ENCODE data around the gene PNMA6F. TPM values are rescaled to one million over a fixed set of nuclear protein-coding genes. Genes with fewer than 3 reads are reported as not detected.
"Not testable (repeated sequence)": the region's sequence is repeated elsewhere in the genome, so short reads cannot be mapped to it uniquely, and the experiment has no call there.

Gene PNMA6F
- total RNA-seq, 1 donor from 2014 or later = not detected

- no peak for DNase-seq (ENCODE audit: low read depth)
Measured at GRCh38 chrX:153336121-153336894, 14.7 kb upstream of the PNMA6F start.

- no peak for DNase-seq (ENCODE audit: low read depth)
Measured at GRCh38 chrX:153334654-153335295, 13.2 kb upstream of the PNMA6F start.

GRCh38 chrX:153333821-153334653 lies 12.5 kb upstream of the PNMA6F start, which contains the start of gene ZNF275:
Gene ZNF275 (plus strand): TSS chrX:153334153. CDS start chrX:153336680, 2,527 bp downstream.
- DNase-seq (ENCODE audit: low read depth) = peak; percentile 73

GRCh38 chrX:153333266-153333665 lies 11.7 kb upstream of the PNMA6F start:
- DNase-seq (ENCODE audit: low read depth) = no peak

GRCh38 chrX:153327561-153327960 lies 6.0 kb upstream of the PNMA6F start:
- DNase-seq (ENCODE audit: low read depth) = no peak

- no peak for DNase-seq (ENCODE audit: low read depth)
Measured at GRCh38 chrX:153320555-153321184, 897 bp downstream of the PNMA6F start.

GRCh38 chrX:153320047-153320443 lies 1.5 kb downstream of the PNMA6F start:
- DNase-seq (ENCODE audit: low read depth) = not testable (repeated sequence)

- DNase-seq (ENCODE audit: low read depth) = no peak
Measured at GRCh38 chrX:153319295-153320046, 2.1 kb downstream of the PNMA6F start.

- no peak for DNase-seq (ENCODE audit: low read depth)
Measured at GRCh38 chrX:153318811-153319210, 2.8 kb downstream of the PNMA6F start.

GRCh38 chrX:153317996-153318722 lies 3.4 kb downstream of the PNMA6F start:
- DNase-seq (ENCODE audit: low read depth) = no peak

GRCh38 chrX:153317306-153317705 lies 4.3 kb downstream of the PNMA6F start:
- no peak for DNase-seq (ENCODE audit: low read depth)

GRCh38 chrX:153312842-153313241 lies 8.7 kb downstream of the PNMA6F start:
- no peak for DNase-seq (ENCODE audit: low read depth)

GRCh38 chrX:153312041-153312440 lies 9.5 kb downstream of the PNMA6F start:
- no peak for DNase-seq (ENCODE audit: low read depth)

- DNase-seq (ENCODE audit: low read depth) = no peak
Measured at GRCh38 chrX:153310901-153311300, 10.7 kb downstream of the PNMA6F start.

GRCh38 chrX:153307276-153308178 lies 14.0 kb downstream of the PNMA6F start:
- DNase-seq (ENCODE audit: low read depth) = peak; percentile 43

GRCh38 chrX:153306527-153307115 lies 14.9 kb downstream of the PNMA6F start:
- DNase-seq (ENCODE audit: low read depth) = no peak

- DNase-seq (ENCODE audit: low read depth) = no peak
Measured at GRCh38 chrX:153305972-153306371, 15.6 kb downstream of the PNMA6F start.

GRCh38 chrX:153304988-153305736 lies 16.4 kb downstream of the PNMA6F start:
- DNase-seq (ENCODE audit: low read depth) = no peak
